ENCODE measurements around the gene KIF26A.
"Not testable (repeated sequence)": the region's sequence is repeated elsewhere in the genome, so short reads cannot be mapped to it uniquely, and the experiment has no call there.

The KIF26A gene

GRCh38 chr14:104144911-104145825 is 6.8 kb downstream of the KIF26A start:
- DNase-seq: no peak

DNA sequence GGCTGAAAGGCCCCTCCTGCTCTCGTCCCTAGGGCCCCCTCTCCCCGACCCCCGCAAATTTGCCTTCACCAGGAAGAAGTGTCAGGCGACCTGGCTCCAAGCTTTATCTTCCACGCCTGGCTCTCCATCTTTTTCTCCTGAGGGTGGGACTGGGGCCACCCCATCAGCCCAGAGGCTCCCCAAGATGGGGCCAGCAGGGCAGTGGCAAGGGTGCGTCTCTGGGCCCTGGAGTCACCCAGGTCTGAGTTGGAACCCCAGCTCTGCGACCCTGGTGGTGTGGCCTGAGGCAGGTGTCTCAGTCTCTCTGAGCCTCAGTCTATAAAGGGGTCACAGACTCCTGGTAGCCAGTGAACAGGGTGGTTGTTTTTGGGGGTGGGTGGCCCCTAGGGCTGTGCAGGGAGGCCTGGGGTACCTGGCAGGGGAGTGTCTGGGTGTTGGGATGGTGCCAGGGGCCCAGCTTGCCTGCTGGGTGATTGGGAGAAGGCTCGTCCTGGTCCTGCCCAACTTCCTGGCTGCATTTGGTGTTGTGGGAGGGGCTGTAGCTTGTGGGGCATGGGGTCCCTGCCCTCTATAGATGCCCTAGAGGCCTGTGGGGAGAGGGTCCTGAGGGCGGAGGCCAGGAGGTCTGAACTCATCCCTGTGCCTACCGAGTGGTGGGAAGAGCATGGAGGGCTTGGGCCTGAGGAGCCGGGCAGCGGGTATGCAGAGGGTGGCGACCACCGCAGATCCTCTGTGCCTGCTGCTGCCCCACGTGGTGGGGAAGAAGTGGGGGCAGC is 7.6 kb downstream of the KIF26A start:
- no peak for DNase-seq

DNA sequence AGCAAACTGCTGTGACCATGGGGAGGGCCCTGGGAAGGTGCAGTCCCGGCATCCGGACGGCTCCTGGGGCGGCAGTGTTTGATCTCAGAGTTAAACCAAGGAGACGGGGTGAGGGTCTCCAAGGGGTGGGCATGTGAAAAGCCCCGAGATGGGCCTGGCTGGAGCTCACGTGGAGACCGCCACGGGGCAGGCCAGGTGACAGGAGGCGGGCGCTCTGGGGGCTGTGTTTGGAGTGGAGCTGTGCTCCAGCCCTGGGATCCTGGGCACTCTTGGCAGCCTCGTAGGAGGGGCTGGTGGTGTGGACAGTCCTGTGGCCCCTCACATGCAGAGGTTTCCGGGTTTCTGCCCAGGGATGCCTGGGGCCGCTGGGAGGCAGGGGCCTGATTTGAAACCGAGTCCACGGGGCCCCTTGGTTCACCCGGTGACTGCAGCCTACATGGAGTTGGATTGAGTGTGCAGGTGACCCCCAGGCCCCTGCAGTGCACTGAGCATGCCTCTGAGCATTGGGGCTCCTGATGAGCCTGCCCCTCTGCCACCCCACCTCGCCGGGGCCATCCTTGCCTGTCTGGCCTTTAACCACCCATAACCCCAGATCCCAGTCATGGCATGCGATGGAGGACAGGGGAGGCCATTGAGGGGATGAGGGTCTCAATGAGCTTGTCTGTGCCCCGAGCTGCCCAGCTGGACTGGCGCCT is 8.4 kb downstream of the KIF26A start:
- no peak for DNase-seq

GRCh38 chr14:104147346-104148125 is 9.1 kb downstream of the KIF26A start:
- DNase-seq: no peak

DNA sequence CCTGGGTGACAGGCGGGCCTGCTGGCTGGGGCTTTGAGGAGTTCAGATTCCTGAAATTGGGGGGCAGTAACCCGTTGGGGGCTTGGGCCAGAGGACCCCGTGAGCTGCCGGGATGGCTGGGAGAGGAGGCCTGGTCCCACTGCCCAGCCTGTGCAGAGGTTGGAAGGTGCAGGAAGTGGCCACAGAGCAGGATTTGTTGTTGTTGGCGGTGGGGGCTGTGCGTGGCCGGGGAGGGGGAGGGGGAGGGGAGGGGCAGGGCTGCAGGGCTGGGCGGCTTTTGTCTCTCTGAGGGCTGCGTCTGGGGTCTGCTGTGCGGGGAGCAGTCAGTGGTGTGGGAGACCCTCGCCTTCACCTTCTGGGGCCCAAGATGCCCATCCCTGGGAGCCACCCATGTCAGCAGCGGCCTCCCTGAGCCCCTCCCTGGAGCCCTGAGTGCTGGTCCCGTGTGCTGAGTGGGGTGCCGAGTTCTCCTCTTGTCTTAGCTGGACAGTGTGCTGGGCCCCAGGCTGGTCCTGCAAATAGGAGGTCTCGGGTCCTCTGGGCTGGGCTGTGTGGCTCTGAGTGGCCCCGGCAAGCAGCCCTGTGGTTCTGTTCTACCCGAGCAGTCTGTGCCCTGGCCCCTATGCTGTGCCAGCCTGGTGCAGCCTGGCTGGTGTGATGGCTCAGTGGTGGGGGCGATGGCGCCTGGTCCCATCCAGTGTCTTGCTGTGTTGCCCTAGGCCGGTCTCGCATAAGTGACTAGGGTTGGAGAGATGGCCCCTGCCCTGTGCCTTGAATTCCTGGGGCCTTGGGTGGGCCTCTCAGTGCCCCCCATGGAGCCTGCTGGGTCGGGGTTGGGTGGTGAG is 10.3 kb downstream of the KIF26A start:
- no peak for DNase-seq

DNA sequence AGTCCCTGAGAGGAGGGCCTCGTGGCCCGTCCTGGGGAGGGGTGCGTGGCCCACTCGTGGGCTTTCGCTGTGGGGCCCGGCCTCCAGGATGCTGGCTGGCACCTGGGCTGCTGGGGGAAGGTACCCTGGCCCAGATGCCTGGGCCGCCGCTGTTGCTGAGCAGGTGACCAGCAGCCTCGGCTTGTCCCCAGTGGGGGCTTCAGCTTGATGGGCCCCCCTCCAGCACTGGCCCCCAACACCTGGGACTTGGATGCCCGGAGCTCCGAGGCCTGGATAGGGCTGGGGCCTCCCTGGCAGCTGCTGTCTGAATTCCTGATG is 10.8 kb downstream of the KIF26A start:
- DNase-seq: no peak

GRCh38 chr14:104149617-104150135 is 11.3 kb downstream of the KIF26A start:
- no peak for DNase-seq

- no peak for DNase-seq
Measured at GRCh38 chr14:104150136-104151025, 12.0 kb downstream of the KIF26A start.

DNA sequence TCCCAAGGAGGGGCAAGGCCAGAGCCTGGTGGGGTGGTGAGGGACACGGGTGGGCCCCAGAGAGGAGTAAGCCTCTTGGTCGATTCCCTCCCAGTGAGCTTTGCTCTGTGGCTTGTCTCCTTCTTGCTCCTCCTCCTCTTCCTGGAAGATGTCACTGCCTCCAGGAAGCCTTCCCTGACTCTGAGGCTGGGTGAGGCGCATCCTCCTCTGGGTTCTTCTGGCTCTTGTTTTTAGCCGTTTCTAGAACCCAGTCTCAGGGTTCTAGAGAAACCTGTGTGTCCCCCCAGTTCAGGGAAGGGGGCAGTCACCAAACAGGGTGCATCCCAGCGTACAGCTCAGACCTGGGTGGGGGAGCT is 12.6 kb downstream of the KIF26A start:
- DNase-seq: no peak

DNA sequence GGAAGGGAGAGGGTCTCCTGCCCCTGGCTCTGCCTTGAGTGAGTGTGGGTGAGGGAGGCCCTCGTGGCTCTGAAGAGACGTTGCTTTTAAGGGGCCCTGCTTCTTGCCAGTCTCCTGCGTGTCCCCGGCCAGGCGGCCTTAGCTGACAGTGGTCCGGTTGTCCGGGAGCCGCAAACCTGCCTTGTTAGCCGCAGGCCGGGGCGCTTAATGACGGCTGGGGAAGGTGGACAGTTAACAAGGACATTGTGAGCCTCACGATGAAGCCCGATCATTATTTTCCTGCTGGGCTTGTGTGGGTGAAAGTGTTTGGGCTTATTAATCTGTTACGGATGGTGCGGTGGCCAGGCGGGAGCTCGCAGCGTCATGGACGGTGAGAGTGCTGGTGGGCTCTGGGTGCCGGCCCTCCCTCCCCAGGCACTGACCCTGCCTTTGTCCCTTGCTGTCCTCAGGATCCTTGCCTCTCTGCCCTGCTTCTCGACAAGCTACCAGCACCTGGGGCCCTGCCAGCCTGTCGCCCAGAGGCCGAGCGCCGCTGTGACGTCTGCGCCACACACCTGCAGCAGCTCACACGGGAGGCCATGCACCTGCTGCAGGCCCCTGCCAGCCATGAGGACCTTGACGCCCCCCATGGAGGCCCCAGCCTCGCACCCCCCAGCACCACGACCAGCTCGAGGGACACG is 13.3 kb downstream of the KIF26A start:
- DNase-seq: no peak

GRCh38 chr14:104152246-104152575 is 13.8 kb downstream of the KIF26A start:
- DNase-seq: no peak

DNA sequence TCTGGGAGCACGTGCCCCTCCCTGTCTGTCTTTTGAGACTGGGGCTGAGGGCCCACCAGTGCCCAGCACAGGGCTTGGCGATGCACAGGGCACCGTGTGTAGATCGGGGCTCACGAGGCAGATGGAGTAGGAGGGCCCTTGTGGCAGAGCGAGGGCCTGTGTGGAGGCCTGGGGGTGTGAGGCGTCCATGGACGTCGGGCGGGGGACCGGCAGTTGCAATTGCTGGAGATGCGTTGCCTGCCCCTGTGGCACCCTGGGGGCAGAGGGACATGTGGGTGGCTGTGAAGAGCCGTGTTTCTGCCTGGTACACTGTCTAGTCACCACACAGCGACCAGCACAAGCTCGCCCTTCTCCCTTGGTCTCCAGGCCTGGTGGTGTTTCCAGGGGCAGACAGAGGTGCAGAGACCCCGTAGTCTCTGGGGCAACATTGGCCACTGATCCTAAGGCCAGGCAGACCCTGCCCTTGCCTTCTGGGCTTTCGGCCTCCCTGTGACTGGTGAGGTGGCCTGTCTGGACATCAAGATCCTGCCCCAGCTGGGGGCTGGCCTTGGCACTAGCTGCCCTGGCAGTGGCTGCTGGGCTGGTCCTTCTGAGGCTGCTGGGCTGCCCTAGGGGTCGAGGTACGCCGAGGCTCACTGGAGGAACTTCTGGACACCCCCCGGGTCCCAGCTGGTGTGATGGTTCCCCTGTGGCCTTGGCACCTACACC is 14.5 kb downstream of the KIF26A start:
- DNase-seq: no peak

DNA sequence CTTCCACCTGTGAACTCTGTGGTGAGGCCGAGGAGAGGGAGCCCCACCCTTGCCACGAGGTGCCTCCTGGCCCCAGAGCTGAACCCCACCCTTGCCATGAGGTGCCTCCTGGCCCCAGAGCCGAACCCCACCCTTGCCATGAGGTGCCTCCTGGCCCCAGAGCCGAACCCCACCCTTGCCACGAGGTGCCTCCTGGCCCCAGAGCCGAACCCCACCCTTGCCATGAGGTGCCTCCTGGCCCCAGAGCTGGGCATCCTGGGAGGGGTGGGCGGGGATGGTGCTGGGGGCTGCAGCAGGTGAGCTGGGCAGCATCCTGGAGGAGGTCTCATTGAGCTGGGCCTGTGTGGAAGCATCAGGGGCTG is 15.0 kb downstream of the KIF26A start:
- not testable (repeated sequence) for DNase-seq

GRCh38 chr14:104154246-104154645 is 15.9 kb downstream of the KIF26A start:
- no peak for DNase-seq

DNA sequence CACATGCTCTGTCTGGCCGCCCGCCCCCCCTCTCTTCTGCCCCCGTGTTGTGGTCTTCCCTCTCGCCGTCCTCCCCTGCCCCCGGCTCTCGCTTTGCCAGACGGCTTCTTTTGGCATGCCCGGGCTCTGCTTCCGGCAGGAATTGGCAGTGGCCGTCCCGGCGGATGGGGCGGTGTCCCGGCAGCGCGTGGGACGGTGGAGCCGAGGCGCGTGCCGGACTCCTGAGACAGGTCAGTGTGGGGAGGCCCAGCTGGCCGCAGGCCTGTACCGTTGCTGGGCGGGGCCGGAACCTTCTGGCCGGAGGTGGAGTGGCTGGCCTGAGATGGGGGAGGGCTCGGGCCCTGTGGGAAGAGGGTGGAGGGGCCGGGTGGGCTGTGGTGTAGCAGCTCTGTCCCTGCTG is 17.1 kb downstream of the KIF26A start:
- no peak for DNase-seq

- no peak for DNase-seq
Measured at GRCh38 chr14:104156142-104156541, 17.8 kb downstream of the KIF26A start.

DNA sequence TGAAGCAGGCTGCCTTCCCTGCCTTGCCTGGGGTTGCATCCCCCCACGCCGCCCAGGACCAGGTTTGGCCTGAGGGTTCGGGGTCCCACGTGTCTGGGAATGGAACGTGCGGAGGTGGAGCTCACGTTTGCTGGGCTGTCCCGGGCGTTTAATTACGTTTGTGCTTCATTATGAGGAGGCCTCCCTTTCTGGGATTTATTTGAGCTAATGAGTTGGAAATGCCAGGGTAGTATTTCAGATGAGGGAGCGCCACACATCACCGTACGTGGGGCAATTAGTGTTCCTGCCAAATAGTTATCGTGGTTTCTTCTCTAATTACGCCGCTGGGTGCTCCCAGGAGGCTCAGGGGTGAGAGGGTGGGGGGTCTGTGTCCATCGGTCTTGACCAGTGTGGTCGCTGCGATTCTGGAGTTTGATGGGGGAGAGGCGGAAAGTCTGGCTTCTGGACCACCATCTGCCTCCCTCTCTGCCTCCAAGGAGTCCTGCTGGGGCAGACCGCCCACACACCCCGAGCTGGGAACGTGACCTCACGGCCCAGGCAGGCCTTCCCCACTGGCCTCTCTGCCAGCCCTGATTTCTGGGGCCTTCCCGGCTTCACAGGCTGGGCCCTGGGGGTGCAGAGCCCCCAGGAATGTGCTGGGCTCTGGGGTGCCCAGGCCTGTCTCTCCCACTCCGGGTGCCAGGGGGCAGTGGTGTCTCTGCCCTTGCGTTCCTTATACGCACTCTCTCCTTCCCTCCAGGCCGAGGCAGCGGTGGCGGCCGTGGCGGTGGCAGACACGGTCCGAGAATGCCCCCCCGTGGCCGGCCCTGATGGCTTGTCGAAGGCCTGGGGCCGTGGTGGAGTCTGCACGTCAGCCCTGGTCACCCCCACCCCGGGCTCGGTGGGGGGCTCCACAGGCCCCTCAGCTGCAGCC is 18.9 kb downstream of the KIF26A start:
- DNase-seq: no peak
